Rectal smooth muscle tissue (tissue), 1 donor: Measurements from ENCODE around the gene AFF1.
A peak's percentile ranks its signal among the peaks of the same experiment; 100 is the strongest.

Experiments
- H3K27ac ChIP-seq: one replicate; pipeline ENCODE4 v1.7.0; 2013; ENCODE audit warnings: low read depth, low read length, inconsistent platforms
- H3K27me3 ChIP-seq: one replicate; pipeline ENCODE4 v1.7.0; 2013; ENCODE audit warnings: low read length; ENCODE audit not compliant: control insufficient read depth, insufficient read depth
- H3K36me3 ChIP-seq: one replicate; pipeline ENCODE4 v1.7.0; 2013; ENCODE audit warnings: low read length; ENCODE audit not compliant: control insufficient read depth, insufficient read depth
- H3K4me1 ChIP-seq: one replicate; pipeline ENCODE4 v1.7.0; 2013; ENCODE audit warnings: low read length; ENCODE audit not compliant: control insufficient read depth, insufficient read depth
- H3K4me3 ChIP-seq: one replicate; pipeline ENCODE4 v1.7.0; 2013; ENCODE audit warnings: low read length
- H3K9ac ChIP-seq: one replicate; pipeline ENCODE4 v1.7.0; 2013; ENCODE audit warnings: low read length

AFF1 gene

DNA sequence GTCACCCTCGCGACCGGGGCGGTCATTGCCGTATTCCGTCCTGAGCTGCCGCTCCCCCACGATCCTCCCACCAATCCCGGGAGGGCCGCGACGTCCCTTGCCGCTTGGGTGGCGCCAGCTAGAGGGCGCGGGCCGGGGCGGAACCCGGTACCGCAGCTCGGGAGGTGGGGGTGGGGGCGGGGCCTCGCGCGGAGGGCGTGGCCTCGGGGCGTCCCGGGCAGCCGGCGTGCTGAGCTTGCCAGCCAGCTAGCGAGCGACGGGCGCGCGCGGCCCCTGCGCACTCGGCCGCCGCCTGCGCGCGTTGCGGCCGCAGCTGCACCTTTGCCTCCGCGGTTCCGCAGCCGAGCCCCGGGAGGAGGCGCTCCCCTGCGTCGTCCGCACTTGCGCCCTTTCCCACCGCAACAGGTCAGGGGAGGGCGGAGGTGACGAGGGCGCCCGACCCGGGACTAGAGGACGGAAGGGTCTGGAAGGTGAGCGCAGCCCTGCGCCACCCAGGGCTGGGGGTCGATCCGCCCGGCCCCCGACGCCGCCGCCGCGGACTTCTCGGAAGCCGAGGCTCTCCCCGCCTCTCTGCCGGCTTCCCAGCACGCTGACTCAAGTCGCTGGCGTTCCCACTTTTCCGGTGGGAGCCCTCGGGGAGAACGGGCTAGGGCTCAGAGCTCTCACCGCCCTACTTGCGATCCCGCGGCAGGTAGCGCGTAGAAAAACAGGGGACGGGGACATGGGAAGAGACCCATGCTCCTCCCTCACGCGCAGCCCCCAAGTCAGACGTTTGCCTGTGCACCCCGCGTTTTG lies at the start of gene AFF1:
Gene AFF1 (plus strand): TSS at position 241 of the 795 bp plus-strand sequence. CDS start 13,523 bp downstream, outside the sequence.
- Histone ChIP-seq H3K36me3 (no peaks in the 10 kb centered on the region), H3K4me1 (peaks cover 14% of the 10 kb centered on the region), H3K4me3 (peak within 1 kb of the TSS; percentile 83), H3K27me3 (no peaks in the 10 kb centered on the region), H3K9ac (peak within 1 kb of the TSS; percentile 92), H3K27ac (peak within 1 kb of the TSS; percentile 98)

DNA sequence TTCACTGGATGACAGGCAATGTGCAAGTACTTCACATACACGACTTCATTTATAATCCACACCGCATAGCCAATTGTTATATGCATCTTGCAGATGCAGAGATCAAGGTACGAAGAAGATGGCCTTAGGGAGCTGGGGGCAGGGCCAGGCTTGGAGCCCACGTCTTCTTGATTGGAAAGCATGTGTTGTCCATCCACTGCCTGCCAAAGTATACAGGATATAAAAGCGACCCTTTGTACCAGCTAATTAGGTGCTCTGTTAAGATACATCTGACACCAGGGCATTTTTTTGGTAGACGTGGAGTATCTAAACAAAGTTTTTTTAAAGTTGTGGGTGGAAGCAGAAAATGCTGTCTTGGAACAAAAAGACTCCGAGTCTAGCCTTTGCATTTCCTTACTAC lies 44.0 kb upstream of the AFF1 start:
- Histone ChIP-seq H3K27ac (no peak overlapping the region), H3K9ac (no peak overlapping the region), H3K27me3 (no peaks in the 10 kb centered on the region)

GRCh38 chr4:86891762-86892635 lies 42.8 kb upstream of the AFF1 start, which contains the start of gene C4orf36:
C4orf36 (minus strand) TSS chr4:86892422; CDS start chr4:86891520, 902 bp downstream.
- Histone ChIP-seq H3K36me3 (no peaks in the 10 kb centered on the region), H3K27me3 (no peaks in the 10 kb centered on the region), H3K4me3 (peak within 1 kb of the TSS; percentile 65), H3K4me1 (no peaks in the 10 kb centered on the region), H3K9ac (no peak within 1 kb of the TSS), H3K27ac (no peak within 1 kb of the TSS)

More for the DNA sequence above, 44.0 kb upstream of the AFF1 start:
- Histone ChIP-seq H3K4me1 (no peaks in the 10 kb centered on the region), H3K36me3 (no peaks in the 10 kb centered on the region), H3K4me3 (no peak overlapping the region)

GRCh38 chr4:86892636-86892960 lies 42.2 kb upstream of the AFF1 start:
- H3K9ac ChIP-seq = no peak overlapping the region

GRCh38 chr4:86893136-86893535 lies 41.7 kb upstream of the AFF1 start:
- Histone ChIP-seq H3K27ac (no peak overlapping the region), H3K27me3 (no peaks in the 10 kb centered on the region), H3K9ac (no peak overlapping the region), H3K4me1 (no peaks in the 10 kb centered on the region), H3K4me3 (no peak overlapping the region), H3K36me3 (no peaks in the 10 kb centered on the region)

More at GRCh38 chr4:86892636-86892960, 42.2 kb upstream of the AFF1 start:
- no peaks in the 10 kb centered on the region for H3K4me1 ChIP-seq
- H3K27ac ChIP-seq = no peak overlapping the region
- no peaks in the 10 kb centered on the region for H3K36me3 ChIP-seq
- H3K4me3 ChIP-seq = peak overlapping the region; percentile 65
- no peaks in the 10 kb centered on the region for H3K27me3 ChIP-seq

- Histone ChIP-seq H3K27ac (no peak overlapping the region), H3K27me3 (no peaks in the 10 kb centered on the region), H3K4me1 (no peaks in the 10 kb centered on the region), H3K9ac (no peak overlapping the region), H3K4me3 (no peak overlapping the region), H3K36me3 (no peaks in the 10 kb centered on the region)
Measured at GRCh38 chr4:86894455-86894854, 40.4 kb upstream of the AFF1 start.

- no peak overlapping the region for H3K4me3 ChIP-seq
- H3K4me1 ChIP-seq = no peaks in the 10 kb centered on the region
- H3K27me3 ChIP-seq = no peaks in the 10 kb centered on the region
- no peak overlapping the region for H3K9ac ChIP-seq
- no peaks in the 10 kb centered on the region for H3K36me3 ChIP-seq
- H3K27ac ChIP-seq = no peak overlapping the region
Measured at GRCh38 chr4:86895692-86896488, 38.9 kb upstream of the AFF1 start.

DNA sequence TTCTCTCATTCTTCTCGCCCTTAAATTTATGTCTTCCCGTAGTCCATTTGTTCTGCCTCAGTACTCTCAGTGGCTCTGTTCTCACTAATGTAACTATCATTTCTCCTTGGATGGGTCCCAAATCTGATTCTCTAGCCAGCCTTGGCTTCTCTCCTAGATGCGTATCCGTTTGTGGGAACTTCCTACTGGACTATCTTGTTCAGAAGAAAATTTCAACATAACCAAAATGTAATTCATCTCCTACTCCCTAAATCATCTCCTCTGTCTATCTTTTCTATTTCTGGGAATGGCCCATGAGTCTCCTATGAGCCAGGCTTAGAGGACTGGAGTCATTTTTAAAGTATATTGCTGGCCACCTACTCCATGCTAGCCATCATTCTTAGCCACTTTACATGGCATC lies 38.2 kb upstream of the AFF1 start:
- Histone ChIP-seq H3K4me3 (no peak overlapping the region), H3K36me3 (no peaks in the 10 kb centered on the region), H3K27ac (no peak overlapping the region), H3K27me3 (no peaks in the 10 kb centered on the region), H3K4me1 (no peaks in the 10 kb centered on the region), H3K9ac (no peak overlapping the region)

GRCh38 chr4:86898562-86898961 lies 36.2 kb upstream of the AFF1 start:
- Histone ChIP-seq H3K4me3 (no peak overlapping the region), H3K27me3 (no peaks in the 10 kb centered on the region), H3K27ac (no peak overlapping the region), H3K4me1 (no peaks in the 10 kb centered on the region), H3K9ac (no peak overlapping the region), H3K36me3 (no peaks in the 10 kb centered on the region)

- Histone ChIP-seq H3K4me1 (no peaks in the 10 kb centered on the region), H3K9ac (no peak overlapping the region), H3K27ac (no peak overlapping the region), H3K27me3 (no peaks in the 10 kb centered on the region), H3K36me3 (no peaks in the 10 kb centered on the region), H3K4me3 (no peak overlapping the region)
Measured at GRCh38 chr4:86901864-86902263, 32.9 kb upstream of the AFF1 start.

- no peak overlapping the region for H3K4me3 ChIP-seq
- H3K27ac ChIP-seq = peak overlapping the region; percentile 51
- no peaks in the 10 kb centered on the region for H3K4me1 ChIP-seq
- H3K36me3 ChIP-seq = no peaks in the 10 kb centered on the region
- H3K27me3 ChIP-seq = no peaks in the 10 kb centered on the region
- no peak overlapping the region for H3K9ac ChIP-seq
Measured at GRCh38 chr4:86908251-86908657, 26.6 kb upstream of the AFF1 start.
